OCI-LY3 (cell line): Measurements from ENCODE around the gene CHST11.

Source experiments
- EZH2phosphoT487 ChIP-seq: fragments of 200-600 bp; shearing (Covaris generic); IDR thresholded peaks from 2 replicates; pipeline ENCODE4 v1.6.1; 2018; ENCODE audit warnings: antibody characterized with exemption, mixed run types, low read depth
- TF ChIP-seq, protein P1 (sequence below): fragments of 200-600, 300-600 bp; sonication (generic); IDR thresholded peaks from 2 replicates; pipeline ENCODE4 v1.5.1; 2014; ENCODE audit warnings: antibody characterized with exemption, low read length, low read depth

DNA sequence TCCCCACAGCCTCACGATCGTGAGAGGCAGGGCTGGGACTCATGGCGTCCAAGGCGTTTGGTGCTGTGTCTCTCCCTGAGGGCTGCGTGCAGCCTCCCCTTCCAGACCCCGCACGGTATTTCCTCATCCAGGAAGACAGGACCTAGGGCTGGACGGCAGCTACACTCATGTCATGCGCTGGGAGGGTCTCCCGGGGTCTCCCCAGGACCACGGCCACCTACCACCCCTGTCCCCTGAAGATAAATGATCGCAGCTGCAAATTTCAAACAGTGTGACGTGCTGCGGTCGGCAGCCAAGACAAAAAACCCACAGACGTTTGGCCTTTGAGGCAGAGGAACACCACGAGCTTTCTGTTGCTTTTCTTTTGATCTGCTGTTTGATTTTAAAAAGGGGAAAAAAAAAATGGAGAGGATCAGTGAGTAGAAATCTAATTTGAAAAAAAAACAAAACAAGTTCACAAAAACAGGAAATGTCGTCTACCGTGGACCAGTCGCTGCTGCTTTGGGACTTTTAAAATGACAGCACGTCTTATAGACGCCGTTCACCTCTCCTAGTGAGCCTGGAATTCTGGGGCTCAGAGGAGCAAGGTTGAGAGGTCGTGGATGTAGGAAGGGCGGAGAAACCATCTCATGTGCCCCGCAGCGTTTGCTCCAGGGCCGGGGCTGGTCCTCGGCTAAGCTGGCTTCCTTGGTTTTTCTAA lies 263.7 kb downstream of the CHST11 start:
- TF ChIP-seq, protein P1, sequence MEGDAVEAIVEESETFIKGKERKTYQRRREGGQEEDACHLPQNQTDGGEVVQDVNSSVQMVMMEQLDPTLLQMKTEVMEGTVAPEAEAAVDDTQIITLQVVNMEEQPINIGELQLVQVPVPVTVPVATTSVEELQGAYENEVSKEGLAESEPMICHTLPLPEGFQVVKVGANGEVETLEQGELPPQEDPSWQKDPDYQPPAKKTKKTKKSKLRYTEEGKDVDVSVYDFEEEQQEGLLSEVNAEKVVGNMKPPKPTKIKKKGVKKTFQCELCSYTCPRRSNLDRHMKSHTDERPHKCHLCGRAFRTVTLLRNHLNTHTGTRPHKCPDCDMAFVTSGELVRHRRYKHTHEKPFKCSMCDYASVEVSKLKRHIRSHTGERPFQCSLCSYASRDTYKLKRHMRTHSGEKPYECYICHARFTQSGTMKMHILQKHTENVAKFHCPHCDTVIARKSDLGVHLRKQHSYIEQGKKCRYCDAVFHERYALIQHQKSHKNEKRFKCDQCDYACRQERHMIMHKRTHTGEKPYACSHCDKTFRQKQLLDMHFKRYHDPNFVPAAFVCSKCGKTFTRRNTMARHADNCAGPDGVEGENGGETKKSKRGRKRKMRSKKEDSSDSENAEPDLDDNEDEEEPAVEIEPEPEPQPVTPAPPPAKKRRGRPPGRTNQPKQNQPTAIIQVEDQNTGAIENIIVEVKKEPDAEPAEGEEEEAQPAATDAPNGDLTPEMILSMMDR: no peak
- TF ChIP-seq EZH2phosphoT487: no peak
